Stimulated activated CD4-positive, alpha-beta T cell treated with anti-CD3 and anti-CD28 coated beads, TNF-alpha, amount 100 ng/mL, for 1 hour (primary cell): Measurements from ENCODE around the gene SLC9A3.
"Not testable (repeated sequence)": the region's sequence is repeated elsewhere in the genome, so short reads cannot be mapped to it uniquely, and the experiment has no call there.

Source experiments
- DNase-seq, 3 donors: peaks; one replicate each; pipeline ENCODE4 v3.0.0-alpha.2; 2020; ENCODE audit warnings: low read depth in 3 of 3, low spot score in 1 of 3

Gene SLC9A3

GRCh38 chr5:477247-477646, 47.0 kb downstream of the SLC9A3 start:
- no peak for DNase-seq

DNA sequence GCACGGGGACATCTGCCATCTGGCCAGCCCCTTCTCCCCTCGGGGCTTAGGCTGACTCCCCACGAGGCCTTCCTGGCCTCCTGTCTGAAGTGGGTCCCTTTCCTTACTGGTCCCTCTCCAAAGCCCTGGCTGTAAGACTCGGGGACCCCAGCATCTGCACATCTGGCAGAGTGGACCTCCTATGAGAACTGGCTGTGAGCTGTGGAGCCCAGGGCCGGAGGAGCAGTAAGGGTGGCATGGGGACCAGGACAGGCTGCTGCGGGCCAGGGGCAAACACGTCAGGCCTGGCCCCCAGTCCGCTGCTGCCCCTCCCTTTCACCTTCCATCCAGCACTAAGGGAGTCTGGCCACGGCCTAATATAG, 47.5 kb downstream of the SLC9A3 start:
- DNase-seq: no peak

GRCh38 chr5:476102-476813, 48.0 kb downstream of the SLC9A3 start:
- DNase-seq: no peak

GRCh38 chr5:475704-476101, 48.5 kb downstream of the SLC9A3 start:
- DNase-seq: no peak

DNA sequence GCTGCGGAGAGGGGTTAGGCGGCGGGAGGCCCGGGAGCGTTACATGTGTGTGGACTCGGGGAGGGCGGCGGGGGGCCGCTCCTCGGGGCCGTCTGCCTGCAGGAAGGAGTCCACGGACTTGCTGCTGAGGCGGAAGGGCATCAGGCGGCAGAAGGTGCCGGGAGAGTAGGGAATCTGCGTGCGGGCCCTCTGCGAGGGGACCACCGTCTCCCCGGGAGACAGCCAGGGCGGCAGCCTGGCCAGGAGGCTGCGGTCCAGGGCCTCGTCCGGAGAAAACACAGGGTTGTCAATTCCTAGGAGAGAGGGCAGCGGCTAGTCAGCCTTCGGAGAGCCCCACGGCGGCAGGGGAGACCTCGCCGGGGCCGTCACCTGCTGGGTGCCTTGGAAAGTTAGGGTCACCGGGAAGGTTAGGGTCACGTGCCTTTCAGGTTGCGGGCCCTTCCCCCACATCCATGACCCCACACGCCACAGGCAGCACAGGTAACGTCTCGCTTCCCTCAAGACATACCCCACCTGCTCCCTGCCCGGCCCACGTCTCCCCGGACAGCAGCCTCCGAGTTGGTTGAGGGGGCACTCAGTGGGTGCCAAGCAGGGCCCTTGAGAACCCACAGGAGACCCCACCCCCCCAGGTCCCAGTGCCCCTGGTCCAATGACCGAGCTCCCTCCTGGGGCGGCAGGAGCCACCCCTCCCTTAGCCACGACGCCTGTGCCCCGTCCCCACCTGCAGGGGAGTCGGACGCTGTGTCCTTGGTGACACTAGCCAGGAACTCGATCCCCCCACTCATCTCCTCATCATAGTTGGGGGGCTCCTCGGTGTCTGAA, 49.2 kb downstream of the SLC9A3 start:
- DNase-seq: no peak

DNA sequence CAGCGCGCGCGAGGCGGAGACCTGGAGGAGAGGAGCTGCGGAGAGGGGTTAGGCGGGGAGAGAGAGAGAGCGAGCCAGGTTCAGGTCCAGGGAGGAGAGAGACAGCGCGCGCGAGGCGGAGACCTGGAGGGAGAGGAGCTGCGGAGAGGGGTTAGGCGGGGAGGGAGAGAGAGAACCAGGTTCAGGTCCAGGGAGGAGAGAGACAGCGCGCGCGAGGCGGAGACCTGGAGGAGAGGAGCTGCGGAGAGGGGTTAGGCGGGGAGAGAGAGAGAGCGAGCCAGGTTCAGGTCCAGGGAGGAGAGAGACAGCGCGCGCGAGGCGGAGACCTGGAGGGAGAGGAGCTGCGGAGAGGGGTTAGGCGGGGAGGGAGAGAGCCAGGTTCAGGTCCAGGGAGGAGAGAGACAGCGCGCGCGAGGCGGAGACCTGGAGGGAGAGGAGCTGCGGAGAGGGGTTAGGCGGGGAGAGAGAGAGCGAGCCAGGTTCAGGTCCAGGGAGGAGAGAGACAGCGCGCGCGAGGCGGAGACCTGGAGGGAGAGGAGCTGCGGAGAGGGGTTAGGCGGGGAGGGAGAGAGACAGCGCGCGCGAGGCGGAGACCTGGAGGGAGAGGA, 49.9 kb downstream of the SLC9A3 start:
- DNase-seq: not testable (repeated sequence)

DNA sequence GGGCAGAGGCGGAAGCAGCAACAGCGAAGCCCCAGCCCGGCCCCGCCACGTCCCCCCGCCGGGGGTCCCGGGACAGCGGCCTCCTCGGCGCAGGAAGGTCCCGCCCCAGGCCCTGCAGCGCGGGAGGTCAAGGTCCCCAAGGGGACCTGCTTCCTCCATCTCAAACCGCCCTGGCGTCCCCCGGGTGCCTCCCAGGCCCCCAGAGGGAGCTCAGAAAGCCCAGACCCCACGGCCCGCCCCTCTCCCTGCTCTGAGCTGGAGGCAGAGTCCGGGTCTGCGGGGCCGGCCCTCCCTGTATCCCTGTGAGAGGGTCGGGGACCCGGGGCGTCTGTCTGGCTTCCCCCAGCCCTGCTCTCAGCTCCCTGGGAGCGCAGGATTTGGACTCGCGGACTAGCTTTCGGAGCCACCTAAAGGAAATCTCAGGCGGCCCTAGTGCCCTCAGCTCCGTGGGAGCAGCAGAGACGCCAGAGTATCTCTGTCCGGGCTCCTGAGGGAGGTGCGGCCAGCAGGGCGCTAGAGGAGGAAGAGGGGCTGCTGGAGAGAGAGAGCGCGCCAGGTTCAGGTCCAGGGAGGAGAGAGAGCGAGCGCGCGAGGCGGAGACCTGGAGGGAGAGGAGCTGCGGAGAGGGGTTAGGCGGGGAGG, 50.6 kb downstream of the SLC9A3 start:
- DNase-seq: no peak

GRCh38 chr5:472656-473550, 51.3 kb downstream of the SLC9A3 start:
- peak; percentile 61 to 89 (median 84) for DNase-seq

GRCh38 chr5:472076-472655, 52.1 kb downstream of the SLC9A3 start:
- peak in 1 of 3 donors; percentile 26 for DNase-seq

DNA sequence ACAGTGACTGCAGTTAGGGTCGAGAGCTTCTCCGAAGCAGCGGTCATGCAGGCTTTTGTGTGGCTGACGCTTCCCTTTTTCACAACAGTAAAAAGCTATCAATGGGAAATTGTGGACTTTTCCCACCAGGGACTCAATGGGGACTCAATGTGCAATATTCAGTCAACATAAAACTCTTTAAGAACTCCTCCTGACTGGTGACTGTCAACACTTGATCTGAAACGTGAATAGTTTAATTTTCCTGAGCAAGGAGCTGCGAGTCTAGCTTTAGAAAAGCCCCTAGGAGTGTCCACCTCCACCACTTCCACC, 52.5 kb downstream of the SLC9A3 start:
- no peak for DNase-seq

- DNase-seq: no peak
Observed at GRCh38 chr5:470961-471749, 53.1 kb downstream of the SLC9A3 start.

GRCh38 chr5:469752-470483, 54.3 kb downstream of the SLC9A3 start:
- no peak for DNase-seq

GRCh38 chr5:468401-468800, 55.8 kb downstream of the SLC9A3 start:
- no peak for DNase-seq

GRCh38 chr5:466661-467310, 57.5 kb downstream of the SLC9A3 start:
- DNase-seq: no peak

DNA sequence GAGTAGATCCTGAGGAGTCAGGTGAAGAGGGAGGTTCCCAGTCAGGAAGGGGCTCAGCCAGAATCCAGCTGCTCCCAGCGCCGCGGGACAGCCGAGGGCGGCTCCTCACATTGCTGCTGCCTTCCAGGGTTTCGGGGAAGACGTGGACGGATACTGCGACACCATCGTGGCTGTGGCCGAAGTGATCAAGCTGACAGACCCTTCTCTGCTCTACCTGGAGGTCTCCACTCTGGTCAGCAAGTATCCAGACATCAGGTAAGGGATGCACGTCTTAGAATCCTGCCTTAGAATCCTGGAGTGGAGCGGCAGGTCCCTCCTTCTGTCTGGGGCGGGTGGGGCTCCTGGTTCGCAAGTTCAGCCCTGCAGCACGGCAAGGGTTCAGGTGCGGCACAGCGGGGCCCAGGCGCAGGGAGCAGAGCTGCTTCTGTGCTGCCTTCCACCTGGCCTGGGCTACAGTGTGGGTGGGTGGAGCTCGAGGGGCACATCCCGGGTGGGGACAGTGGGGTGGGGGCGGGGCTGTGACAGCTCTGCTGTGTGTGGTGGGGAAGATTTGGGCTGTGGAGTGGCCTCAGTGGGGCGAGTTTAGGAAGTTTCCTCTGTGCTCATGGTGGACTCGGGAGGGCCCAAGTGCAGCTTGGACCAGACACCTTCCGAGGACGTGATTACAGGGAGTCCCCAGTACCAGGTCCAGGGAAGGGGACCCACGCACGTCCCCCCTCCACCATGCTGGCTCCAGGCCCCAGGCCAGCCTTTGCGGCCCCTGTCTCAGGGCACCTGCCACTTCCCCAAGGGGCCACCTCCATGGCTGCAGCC, 58.5 kb downstream of the SLC9A3 start:
- DNase-seq: no peak

- DNase-seq: no peak
Observed at GRCh38 chr5:464843-465590, 59.2 kb downstream of the SLC9A3 start.

DNA sequence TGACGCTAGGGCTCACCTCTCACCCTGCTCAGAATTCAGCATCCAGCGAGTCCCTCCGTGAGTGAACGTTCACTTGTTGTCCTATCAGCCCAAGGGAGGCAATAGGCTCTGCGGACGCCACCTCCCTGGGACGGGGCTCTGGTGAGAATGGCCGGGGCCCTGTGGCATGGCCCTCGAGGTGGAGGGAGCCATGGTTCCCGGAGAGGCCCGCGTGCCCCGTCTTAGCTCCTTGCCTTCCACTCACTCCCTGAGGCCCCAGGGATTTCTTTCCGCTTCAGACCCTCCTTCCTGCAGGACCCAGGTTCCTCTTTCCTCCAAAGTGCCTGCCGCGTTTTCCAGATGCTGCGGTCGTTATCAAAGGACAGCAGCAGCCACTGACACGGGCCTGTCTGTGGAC, 59.8 kb downstream of the SLC9A3 start:
- DNase-seq: no peak
